Urinary bladder (tissue), 4 donors: ENCODE results near the gene PRICKLE2. TPM values are rescaled to one million over a fixed set of nuclear protein-coding genes. Genes with fewer than 3 reads are reported as not detected.

ENCODE experiments used
- DNase-seq: peaks from one replicate; pipeline ENCODE4 v3.0.0-alpha.2; 2015; ENCODE audit errors: extremely low spot score
- H3K27ac ChIP-seq: one replicate; pipeline ENCODE4 v1.5.1; 2013; ENCODE audit warnings: low read depth, mild to moderate bottlenecking, moderate library complexity
- H3K36me3 ChIP-seq: one replicate; pipeline ENCODE4 v1.6.1; 2013; ENCODE audit warnings: mild to moderate bottlenecking, moderate library complexity; ENCODE audit not compliant: insufficient read depth
- H3K4me1 ChIP-seq: one replicate; pipeline ENCODE4 v1.6.1; 2013; ENCODE audit warnings: mild to moderate bottlenecking, moderate library complexity; ENCODE audit not compliant: insufficient read depth
- H3K4me3 ChIP-seq: one replicate; pipeline ENCODE4 v1.5.1; 2013; ENCODE audit warnings: low read depth, low read length
- WGBS: extraction: QIAGEN DNeasy Blood & Tissue Kit; methylation state at CpG from one replicate; pipeline ENCODE4 v1.1.7; 2013; 5-methylcytosine and 5-hydroxymethylcytosine counted together
- polyA plus RNA-seq: library from polyadenylated mRNA; stranded (reverse); fragments of 200-250 nt; gene quantifications from one replicate; pipeline ENCODE4 v1.2.3, GENCODE V29; 2013
- total RNA-seq: library from RNA; depleted of rRNA; stranded (reverse); fragments of >200 nt; gene quantifications from one replicate; pipeline ENCODE4 v1.2.3, GENCODE V29; 2014
- donor health status: healthy with polysubstance abuse.
- donor health status: healthy.

PRICKLE2 gene
- total and polyA plus RNA-seq, 2 donors, result 22.4 to 89.7 TPM

DNA sequence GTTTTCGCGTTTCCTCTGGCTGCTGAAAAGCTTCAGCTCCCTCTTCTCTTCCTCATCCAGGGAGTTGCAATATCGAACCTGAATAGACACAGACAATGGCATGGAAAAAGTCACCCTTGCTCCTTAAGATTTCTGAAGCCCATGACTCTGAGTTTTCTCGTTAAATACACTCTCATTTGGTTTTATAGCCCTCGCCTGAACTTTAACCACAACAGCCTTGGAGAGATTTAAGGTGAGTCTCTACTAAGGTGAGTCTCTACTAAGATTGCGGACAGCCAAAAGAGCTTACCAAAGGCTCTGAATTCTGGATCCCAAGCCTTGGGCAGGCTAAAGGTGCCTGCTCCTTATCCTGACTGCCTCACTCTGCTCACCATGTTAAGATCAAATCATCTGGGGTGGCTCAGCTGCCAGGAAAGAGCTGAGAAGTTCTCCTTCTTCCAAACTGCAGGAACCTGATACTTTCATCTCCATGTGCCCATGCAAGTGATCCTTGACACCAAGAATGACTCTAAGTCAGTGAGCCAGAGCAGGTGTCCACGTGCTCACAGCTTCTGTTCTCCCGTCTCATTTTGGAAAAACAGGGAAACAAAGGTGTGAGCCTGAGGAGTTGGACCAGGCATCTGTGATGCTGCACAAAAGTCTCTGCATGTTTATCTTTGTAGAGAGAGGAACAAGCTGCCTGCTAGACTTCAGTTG, 65.1 kb downstream of the PRICKLE2 start:
- no peak overlapping the region for H3K27ac ChIP-seq
- no peaks in the 10 kb centered on the region for H3K36me3 ChIP-seq
- WGBS, result 78% methylated on average over 8 of the region's 8 CpGs
- H3K4me3 ChIP-seq, result no peak overlapping the region
- H3K4me1 ChIP-seq, result no peaks in the 10 kb centered on the region
- DNase-seq, result no peak

GRCh38 chr3:64158334-64158733, 66.9 kb downstream of the PRICKLE2 start:
- no peak overlapping the region for H3K27ac ChIP-seq
- no peaks in the 10 kb centered on the region for H3K4me1 ChIP-seq
- DNase-seq, result no peak
- H3K4me3 ChIP-seq, result no peak overlapping the region
- 51% methylated on average over 3 of the region's 3 CpGs for WGBS
- no peaks in the 10 kb centered on the region for H3K36me3 ChIP-seq

DNA sequence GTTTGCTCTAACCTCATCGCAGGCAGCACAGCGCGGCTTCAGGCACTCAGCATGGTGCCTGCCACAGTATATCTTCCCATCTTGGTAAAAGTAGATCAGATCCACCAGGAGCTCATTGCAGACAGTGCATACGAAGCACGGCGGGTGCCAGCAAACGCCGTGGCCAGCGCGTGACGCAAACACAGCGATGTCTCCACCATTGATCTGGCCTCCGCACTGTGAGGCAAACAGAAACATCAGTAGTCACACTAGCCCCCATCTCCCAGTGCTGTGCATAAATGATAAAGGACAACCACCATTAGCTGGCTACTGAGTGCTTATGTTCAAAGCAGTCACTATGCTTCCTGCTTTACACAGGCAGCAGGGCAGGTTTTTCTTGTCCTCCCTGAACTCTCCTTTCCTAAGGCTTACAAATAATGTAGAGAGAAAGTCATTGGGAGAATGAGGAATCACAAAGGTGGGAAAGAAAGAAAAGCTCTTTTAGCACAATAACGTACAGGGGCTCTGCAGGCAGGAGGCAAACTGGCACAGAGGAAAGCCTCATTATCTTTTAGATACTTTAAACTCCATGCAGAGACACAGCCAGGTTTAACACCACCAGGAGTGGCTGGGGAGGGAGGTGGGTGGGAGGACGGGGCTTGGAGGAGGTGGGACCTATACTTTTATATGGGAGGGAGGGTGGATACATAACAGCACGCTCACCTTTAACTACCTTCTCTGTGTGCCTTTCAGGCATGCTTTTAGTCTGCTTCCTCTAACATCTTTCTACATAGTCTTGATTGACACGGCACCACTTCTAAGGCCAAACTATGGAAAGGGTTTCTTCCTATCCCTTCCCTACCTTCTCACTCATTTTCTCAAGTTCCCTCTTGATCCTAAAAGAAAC, 67.9 kb downstream of the PRICKLE2 start:
- H3K36me3 ChIP-seq, result no peaks in the 10 kb centered on the region
- DNase-seq, result no peak
- H3K27ac ChIP-seq, result peak overlapping the region; percentile 40
- 87% methylated on average over 17 of the region's 17 CpGs for WGBS
- H3K4me3 ChIP-seq, result no peak overlapping the region
- H3K4me1 ChIP-seq, result no peaks in the 10 kb centered on the region

- DNase-seq, result no peak
- H3K4me1 ChIP-seq, result no peaks in the 10 kb centered on the region
- H3K4me3 ChIP-seq, result no peak overlapping the region
- WGBS, result 65% methylated on average over 3 of the region's 3 CpGs
- no peak overlapping the region for H3K27ac ChIP-seq
- no peaks in the 10 kb centered on the region for H3K36me3 ChIP-seq
Measured at GRCh38 chr3:64155328-64155727, 69.9 kb downstream of the PRICKLE2 start.

- Histone ChIP-seq H3K36me3 (no peaks in the 10 kb centered on the region), H3K4me1 (no peaks in the 10 kb centered on the region), H3K27ac (no peak overlapping the region), H3K4me3 (no peak overlapping the region)
- DNase-seq, result no peak
- 93% methylated on average over 9 of the region's 9 CpGs for WGBS
Measured at GRCh38 chr3:64152676-64153466, 72.4 kb downstream of the PRICKLE2 start.

- DNase-seq, result no peak
- Histone ChIP-seq H3K4me1 (no peaks in the 10 kb centered on the region), H3K36me3 (no peaks in the 10 kb centered on the region), H3K4me3 (no peak overlapping the region), H3K27ac (no peak overlapping the region)
- 37% methylated on average over 2 of the region's 2 CpGs for WGBS
Measured at GRCh38 chr3:64152086-64152485, 73.2 kb downstream of the PRICKLE2 start.

DNA sequence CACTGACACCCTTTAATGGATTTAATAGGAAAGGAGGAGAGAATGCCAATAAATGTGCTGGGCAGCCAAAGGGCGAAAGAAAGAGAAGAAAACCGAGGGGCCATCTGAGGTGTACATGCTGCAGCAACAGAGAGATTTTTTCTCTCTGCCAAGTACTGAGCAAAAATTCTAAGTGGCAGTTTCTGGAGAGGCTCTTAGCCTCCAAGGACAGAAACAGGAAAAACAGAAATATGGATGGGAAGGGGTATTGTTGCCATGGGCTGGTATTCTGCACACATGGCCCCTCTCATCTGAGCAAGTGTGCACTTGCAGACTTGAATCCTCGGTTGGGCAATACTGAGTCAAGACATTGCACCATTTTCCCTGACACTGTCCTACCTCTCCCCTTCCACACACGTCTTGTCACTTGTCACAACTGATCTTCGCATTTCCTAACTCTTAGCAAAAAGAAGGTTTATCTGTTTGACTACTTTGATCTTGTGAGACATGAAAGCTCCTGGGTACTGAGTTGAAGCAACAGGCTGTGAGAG, 73.9 kb downstream of the PRICKLE2 start:
- H3K4me3 ChIP-seq, result no peak overlapping the region
- no peaks in the 10 kb centered on the region for H3K36me3 ChIP-seq
- no peaks in the 10 kb centered on the region for H3K4me1 ChIP-seq
- H3K27ac ChIP-seq, result peak overlapping the region; percentile 34
- WGBS, result 63% methylated on average over 5 of the region's 5 CpGs
- no peak for DNase-seq

- Histone ChIP-seq H3K36me3 (no peaks in the 10 kb centered on the region), H3K4me1 (no peaks in the 10 kb centered on the region), H3K27ac (peak overlapping the region; percentile 11), H3K4me3 (no peak overlapping the region)
- peak; percentile 81 for DNase-seq
- 13% methylated on average over 13 of the region's 13 CpGs for WGBS
Measured at GRCh38 chr3:64150623-64151207, 74.6 kb downstream of the PRICKLE2 start.

DNA sequence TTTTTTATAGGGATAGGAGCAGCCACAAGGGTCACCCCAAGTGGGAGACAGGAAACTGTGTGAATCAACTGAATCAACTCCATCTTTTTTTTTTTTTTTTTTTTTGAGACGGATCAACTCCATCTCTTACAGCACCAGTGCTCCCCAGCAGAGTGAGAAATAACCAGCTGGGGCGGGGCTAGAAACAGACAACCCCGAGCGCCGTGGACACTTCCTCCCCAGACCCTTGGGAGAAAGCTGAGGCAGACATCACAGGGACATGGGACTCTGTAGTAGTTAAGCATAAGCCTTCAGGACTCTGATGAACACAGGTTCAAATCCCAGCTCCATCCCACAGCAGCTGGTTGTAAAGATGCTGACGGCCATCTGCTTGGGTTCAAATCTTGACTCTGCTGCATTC, 75.4 kb downstream of the PRICKLE2 start:
- H3K36me3 ChIP-seq, result no peaks in the 10 kb centered on the region
- no peak for DNase-seq

GRCh38 chr3:64148955-64149653, 76.2 kb downstream of the PRICKLE2 start:
- 72% methylated on average over 10 of the region's 10 CpGs for WGBS
- no peaks in the 10 kb centered on the region for H3K36me3 ChIP-seq

More for the DNA sequence above, 75.4 kb downstream of the PRICKLE2 start:
- 58% methylated on average over 6 of the region's 6 CpGs for WGBS
- Histone ChIP-seq H3K4me1 (no peaks in the 10 kb centered on the region), H3K27ac (peak overlapping the region; percentile 11), H3K4me3 (no peak overlapping the region)

GRCh38 chr3:64147211-64147610, 78.1 kb downstream of the PRICKLE2 start:
- no peaks in the 10 kb centered on the region for H3K36me3 ChIP-seq
- no peak for DNase-seq
- H3K4me3 ChIP-seq, result no peak overlapping the region
- H3K4me1 ChIP-seq, result no peaks in the 10 kb centered on the region
- H3K27ac ChIP-seq, result no peak overlapping the region
- 96% methylated on average over 13 of the region's 13 CpGs for WGBS

More at GRCh38 chr3:64148955-64149653, 76.2 kb downstream of the PRICKLE2 start:
- Histone ChIP-seq H3K4me1 (no peaks in the 10 kb centered on the region), H3K27ac (no peak overlapping the region), H3K4me3 (no peak overlapping the region)
- no peak for DNase-seq

GRCh38 chr3:64145438-64145837, 79.8 kb downstream of the PRICKLE2 start:
- no peak for DNase-seq
- WGBS, result 76% methylated on average over 2 of the region's 2 CpGs
- no peaks in the 10 kb centered on the region for H3K4me1 ChIP-seq
- H3K36me3 ChIP-seq, result no peaks in the 10 kb centered on the region
- H3K4me3 ChIP-seq, result no peak overlapping the region
- no peak overlapping the region for H3K27ac ChIP-seq
